ENCODE measurements around the gene CADPS.

CADPS gene

GRCh38 chr3:62368705-62369475, 506.3 kb downstream of the CADPS start:
- Histone ChIP-seq H4K20me1 (ENCODE audit: insufficient read depth, low read length) (no peaks in the 10 kb centered on the region), H3F3A (ENCODE audit: insufficient read depth, low read length) (no peaks in the 10 kb centered on the region), H3K9ac (ENCODE audit: low read length) (no peak overlapping the region), H3K4me3 (ENCODE audit: low read depth, low read length, poor library complexity, severe bottlenecking) (no peak overlapping the region), H3K4me2 (ENCODE audit: low read length) (no peak overlapping the region), H3K27me3 (ENCODE audit: insufficient read depth, low read length) (no peaks in the 10 kb centered on the region), H2AFZ (ENCODE audit: low read length) (no peak overlapping the region), H3K27ac (ENCODE audit: low read depth, low read length, poor library complexity, severe bottlenecking) (no peak overlapping the region), H3K79me2 (ENCODE audit: insufficient read depth, low read length) (no peaks in the 10 kb centered on the region), H3K36me3 (ENCODE audit: insufficient read depth, low read length) (no peaks in the 10 kb centered on the region), H3K9me3 (ENCODE audit: low read length) (no peaks in the 10 kb centered on the region), H3K4me1 (ENCODE audit: insufficient read depth, low read length, severe bottlenecking) (no peaks in the 10 kb centered on the region), H3K9me2 (ENCODE audit: low read depth, low read length) (no peaks in the 10 kb centered on the region)
- no peak for TF ChIP-seq EZH2 (IDR thresholded peaks at IDR 0.05; ENCODE audit: borderline replicate concordance, low read length)
- no peak for TF ChIP-seq CTCF (IDR thresholded peaks at IDR 0.05; ENCODE audit: low read length)

GRCh38 chr3:62368290-62368704, 506.9 kb downstream of the CADPS start:
- H3K9me3 ChIP-seq (ENCODE audit: low read length), result no peaks in the 10 kb centered on the region
- no peaks in the 10 kb centered on the region for H3K4me1 ChIP-seq (ENCODE audit: insufficient read depth, low read length, severe bottlenecking)
- no peaks in the 10 kb centered on the region for H3K27me3 ChIP-seq (ENCODE audit: insufficient read depth, low read length)
- no peak overlapping the region for H3K9ac ChIP-seq (ENCODE audit: low read length)
- no peak overlapping the region for H3K4me3 ChIP-seq (ENCODE audit: low read depth, low read length, poor library complexity, severe bottlenecking)
- H3K4me2 ChIP-seq (ENCODE audit: low read length), result no peak overlapping the region
- H3K36me3 ChIP-seq (ENCODE audit: insufficient read depth, low read length), result no peaks in the 10 kb centered on the region
- no peak for TF ChIP-seq EZH2 (IDR thresholded peaks at IDR 0.05; ENCODE audit: borderline replicate concordance, low read length)
- no peak for TF ChIP-seq CTCF (IDR thresholded peaks at IDR 0.05; ENCODE audit: low read length)
- H3K9me2 ChIP-seq (ENCODE audit: low read depth, low read length), result no peaks in the 10 kb centered on the region
- no peaks in the 10 kb centered on the region for H3K79me2 ChIP-seq (ENCODE audit: insufficient read depth, low read length)
- H2AFZ ChIP-seq (ENCODE audit: low read length), result no peak overlapping the region
- no peaks in the 10 kb centered on the region for H4K20me1 ChIP-seq (ENCODE audit: insufficient read depth, low read length)
- no peaks in the 10 kb centered on the region for H3F3A ChIP-seq (ENCODE audit: insufficient read depth, low read length)
- no peak overlapping the region for H3K27ac ChIP-seq (ENCODE audit: low read depth, low read length, poor library complexity, severe bottlenecking)

- H3K27ac ChIP-seq (ENCODE audit: low read depth, low read length, poor library complexity, severe bottlenecking), result no peak overlapping the region
- H3K27me3 ChIP-seq (ENCODE audit: insufficient read depth, low read length), result no peaks in the 10 kb centered on the region
- no peaks in the 10 kb centered on the region for H3K9me2 ChIP-seq (ENCODE audit: low read depth, low read length)
- H4K20me1 ChIP-seq (ENCODE audit: insufficient read depth, low read length), result no peaks in the 10 kb centered on the region
- no peak overlapping the region for H2AFZ ChIP-seq (ENCODE audit: low read length)
- TF ChIP-seq CTCF (IDR thresholded peaks at IDR 0.05; ENCODE audit: low read length), result no peak
- no peaks in the 10 kb centered on the region for H3K79me2 ChIP-seq (ENCODE audit: insufficient read depth, low read length)
- H3K4me2 ChIP-seq (ENCODE audit: low read length), result no peak overlapping the region
- H3K4me1 ChIP-seq (ENCODE audit: insufficient read depth, low read length, severe bottlenecking), result no peaks in the 10 kb centered on the region
- no peaks in the 10 kb centered on the region for H3F3A ChIP-seq (ENCODE audit: insufficient read depth, low read length)
- H3K36me3 ChIP-seq (ENCODE audit: insufficient read depth, low read length), result no peaks in the 10 kb centered on the region
- no peak overlapping the region for H3K9ac ChIP-seq (ENCODE audit: low read length)
- no peaks in the 10 kb centered on the region for H3K9me3 ChIP-seq (ENCODE audit: low read length)
- H3K4me3 ChIP-seq (ENCODE audit: low read depth, low read length, poor library complexity, severe bottlenecking), result no peak overlapping the region
Observed at GRCh38 chr3:62367763-62368195, 507.4 kb downstream of the CADPS start.

Data from OCI-LY1 (cell line).